GM19035 (cell line): ENCODE results near the gene TEX19.

Experiments used
- ATAC-seq: cut with Tn5 transposase; IDR thresholded peaks from one replicate; pipeline ENCODE4 v1.9.1; 2021; ENCODE audit not compliant: unreplicated experiment

Gene TEX19

GRCh38 chr17:82320956-82321927 lies 37.8 kb upstream of the TEX19 start:
- no peak for ATAC-seq

- no peak for ATAC-seq
These were observed 37.0 kb upstream of the TEX19 start for GRCh38 chr17:82321947-82322466.

GRCh38 chr17:82322526-82323453 lies 36.3 kb upstream of the TEX19 start:
- ATAC-seq, result no peak

GRCh38 chr17:82323514-82324234 lies 35.4 kb upstream of the TEX19 start:
- no peak for ATAC-seq

GRCh38 chr17:82324566-82325285 lies 34.3 kb upstream of the TEX19 start:
- ATAC-seq, result no peak

- no peak for ATAC-seq
These were observed 33.5 kb upstream of the TEX19 start for GRCh38 chr17:82325286-82326180.

- no peak for ATAC-seq
These were observed 31.8 kb upstream of the TEX19 start for GRCh38 chr17:82327289-82327688.

GRCh38 chr17:82327757-82328140 lies 31.3 kb upstream of the TEX19 start:
- ATAC-seq, result no peak

- ATAC-seq, result no peak
These were observed 30.7 kb upstream of the TEX19 start for GRCh38 chr17:82328141-82328993.

GRCh38 chr17:82328994-82329507 lies 30.0 kb upstream of the TEX19 start:
- no peak for ATAC-seq

GRCh38 chr17:82329683-82330321 lies 29.2 kb upstream of the TEX19 start:
- ATAC-seq, result no peak

- no peak for ATAC-seq
These were observed 28.5 kb upstream of the TEX19 start for GRCh38 chr17:82330322-82331239.

- no peak for ATAC-seq
These were observed 27.6 kb upstream of the TEX19 start for GRCh38 chr17:82331345-82331939.

GRCh38 chr17:82332669-82333278 lies 26.3 kb upstream of the TEX19 start:
- no peak for ATAC-seq

- no peak for ATAC-seq
These were observed 25.5 kb upstream of the TEX19 start, which contains the start of gene SECTM1 for GRCh38 chr17:82333279-82334171. SECTM1 (minus strand) TSS chr17:82333766; CDS start chr17:82327240, 6,526 bp downstream.
